ENCODE data around the gene FGB.

GRCh38 chr4:154620111-154620510, 57.3 kb downstream of the FGB start:
- TF ChIP-seq POLR2A (IDR thresholded peaks at IDR 0.05; ENCODE audit: extremely low read depth, insufficient read length), result no peak
- TF ChIP-seq CTCF (IDR thresholded peaks at IDR 0.05; ENCODE audit: low read depth, low read length), result no peak
- no peak for TF ChIP-seq MYC (IDR thresholded peaks at IDR 0.05; ENCODE audit: low read depth, low read length)
- no peak for TF ChIP-seq MAX (IDR thresholded peaks at IDR 0.05; ENCODE audit: low read depth, low read length)
